Ovary (tissue), 9 donors: ENCODE measurements around the gene GNAI2. TPM values are rescaled to one million over a fixed set of nuclear protein-coding genes. Genes with fewer than 3 reads are reported as not detected.

Experiments used
- DNase-seq, 5 donors: peaks; one replicate each; pipeline ENCODE4 v3.0.0-alpha.2; 2019 to 2020
- H3K27ac ChIP-seq, 2 donors: fragments of 200-600 bp; one replicate each; pipeline versions ENCODE4 v1.5.1 to v1.8.0; 2019 to 2022
- H3K27me3 ChIP-seq: fragments of 200-600 bp; one replicate; pipeline ENCODE4 v1.8.0; 2022
- H3K36me3 ChIP-seq: fragments of 200-600 bp; sonication (generic); one replicate; pipeline ENCODE4 v1.5.1; 2019
- H3K4me1 ChIP-seq: one replicate; pipeline ENCODE4 v1.8.1; 2013; ENCODE audit warnings: mild to moderate bottlenecking, moderate library complexity; ENCODE audit not compliant: insufficient read depth
- H3K4me3 ChIP-seq: fragments of 200-600 bp; sonication (generic); one replicate; pipeline ENCODE4 v1.5.1; 2017
- H3K9me3 ChIP-seq, 2 donors: fragments of 200-600 bp in 1 of 2; sonication (generic) in 1 of 2; one replicate each; pipeline versions ENCODE4 v1.5.1 to v1.8.1; 2013 to 2019; ENCODE audit warnings: mild to moderate bottlenecking in 1 of 2, moderate library complexity in 1 of 2
- CTCF ChIP-seq, 3 donors: fragments of 450-650 bp in 2 of 3; fragments of 200-600 bp in 1 of 3; IDR thresholded peaks; one replicate each; pipeline versions ENCODE4 v1.5.1 to v1.8.0; 2016 to 2022; ENCODE audit warnings: antibody characterized with exemption in 3 of 3, mild to moderate bottlenecking in 1 of 3
- EP300 ChIP-seq: sonication (generic); formaldehyde crosslinking; IDR thresholded peaks from one replicate; pipeline ENCODE4 v1.6.1; 2017; ENCODE audit warnings: antibody characterized with exemption
- POLR2A ChIP-seq: fragments of 450-650 bp; IDR thresholded peaks from one replicate; pipeline ENCODE4 v1.6.1; 2017; ENCODE audit warnings: antibody characterized with exemption, mild to moderate bottlenecking, moderate library complexity
- WGBS, 3 donors: extraction: QIAGEN DNeasy Blood & Tissue Kit in 1 of 3; methylation state at CpG; one replicate each; pipeline versions ENCODE4 v1.1.5 to v1.1.7; 2013 to 2017; 5-methylcytosine and 5-hydroxymethylcytosine counted together
- intact Hi-C, 4 donors: fragments of 100-400 bp; cut with DNase I; formaldehyde crosslinking; loops; one replicate each; pipeline versions ENCODE4 v1.11.0 to v1.15.1; 2022 to 2023
- polyA plus RNA-seq, 2 donors: library from polyadenylated mRNA; stranded (reverse); fragments of 200-250 nt in 1 of 2; fragments of 350-450 nt in 1 of 2; fragmentation: Illumina TruSeq in 1 of 2; extraction: RNeasy Lipid Tissue Mini Kit (QIAGEN cat#74804) in 1 of 2; gene quantifications; one replicate each; pipeline ENCODE4 v1.2.3, GENCODE V29; 2013 to 2014
- total RNA-seq, 7 donors: library from RNA; depleted of rRNA in 2 of 7; stranded (reverse); fragments of >200 nt in 2 of 7; fragmentation: NEBNext Ultra II Directional in 3 of 7; extraction: Animal tissue kit (Norgen Biotek cat#: 25700) in 3 of 7; gene quantifications; one replicate each; pipeline versions ENCODE4 v1.1.0 to v1.2.4, GENCODE V29; 2016 to 2023
- donor health status: DM: no; HTN: no; CAD: no; lungs with moderate emphysema.
- donor health status: DM: no; HTN: no; CAD: no.
- donor health status: Bipolar disorder and iron deficiency.
- donor health status: DM: yes; HTN: yes; CAD: no.
- donor health status: DM: no; HTN: no; CAD: no.
- donor health status: DM: yes; HTN: yes; CAD: no.

GNAI2 gene
- total and polyA plus RNA-seq, 9 donors = 72.3 to 309 (median 212) TPM

GRCh38 chr3:50273689-50274065 is 37.7 kb downstream of the GNAI2 start:
- Histone ChIP-seq H3K27ac (no peak overlapping the region), H3K4me1 (peaks cover 16% of the 10 kb centered on the region), H3K4me3 (no peak overlapping the region), H3K9me3 (no peaks in the 10 kb centered on the region), H3K36me3 (no peaks in the 10 kb centered on the region), H3K27me3 (no peaks in the 10 kb centered on the region)
- 70 to 72% (median 71%) methylated on average over 29 to 31 of the region's 31 CpGs for WGBS, 3 donors
- TF ChIP-seq POLR2A (no peak), EP300 (no peak), CTCF (IDR thresholded peaks at IDR 0.05) (no peak)
- intact Hi-C loops = loop anchor here (1.0 to 10.0 kb wide), 6 partner anchors 15 to 159 kb away; partner anchors contain the start of gene GNAT1 (in 4 of the 4)
- DNase-seq = peak in 2 of 5 donors; percentile 36 to 39

- intact Hi-C loops = loop anchor here (2.0 to 10.0 kb wide), 5 partner anchors 16 to 160 kb away; partner anchors contain the start of gene GNAT1 (in 4 of the 4)
- Histone ChIP-seq H3K27me3 (no peaks in the 10 kb centered on the region), H3K4me1 (peaks cover 9% of the 10 kb centered on the region), H3K36me3 (no peaks in the 10 kb centered on the region), H3K27ac (no peak overlapping the region), H3K4me3 (no peak overlapping the region), H3K9me3 (no peaks in the 10 kb centered on the region)
- DNase-seq = peak in 4 of 5 donors; percentile 49 to 68 (median 60)
- peak in 2 of 3 donors; percentile 24 to 44 for TF ChIP-seq CTCF (IDR thresholded peaks at IDR 0.05)
- no peak for TF ChIP-seq EP300
- no peak for TF ChIP-seq POLR2A
- WGBS, 3 donors = 58 to 63% (median 60%) methylated on average over 26 of the region's 26 CpGs
Observed at GRCh38 chr3:50274371-50275104, 38.5 kb downstream of the GNAI2 start.

- DNase-seq = peak in 2 of 5 donors; percentile 36 to 43
- WGBS, 3 donors = 76 to 81% (median 79%) methylated on average over 60 to 65 of the region's 65 CpGs
- Histone ChIP-seq H3K27ac (no peak overlapping the region), H3K4me3 (no peak overlapping the region), H3K27me3 (no peaks in the 10 kb centered on the region), H3K36me3 (no peaks in the 10 kb centered on the region), H3K9me3 (no peaks in the 10 kb centered on the region), H3K4me1 (peaks cover 2% of the 10 kb centered on the region)
- intact Hi-C loops = loop anchor here in 3 of 4 donors (2.0 to 10.0 kb wide), 3 partner anchors 17 to 161 kb away; no protein-coding TSS in a partner anchor
- TF ChIP-seq CTCF (IDR thresholded peaks at IDR 0.05) = no peak
- no peak for TF ChIP-seq EP300
- TF ChIP-seq POLR2A = no peak
Observed at GRCh38 chr3:50275141-50275995, 39.4 kb downstream of the GNAI2 start.

GRCh38 chr3:50275996-50276761 is 40.2 kb downstream of the GNAI2 start:
- H3K27ac ChIP-seq = no peak overlapping the region
- intact Hi-C loops = loop anchor here in 3 of 4 donors (2.0 to 10.0 kb wide), 3 partner anchors 17 to 161 kb away; no protein-coding TSS in a partner anchor
- no peak overlapping the region for H3K4me3 ChIP-seq
- WGBS, 3 donors = 73 to 80% (median 79%) methylated on average over 79 of the region's 79 CpGs
- TF ChIP-seq CTCF (IDR thresholded peaks at IDR 0.05) (no peak), EP300 (no peak), POLR2A (no peak)
- peaks cover 2% of the 10 kb centered on the region for H3K4me1 ChIP-seq
- no peaks in the 10 kb centered on the region for H3K36me3 ChIP-seq
- no peaks in the 10 kb centered on the region for H3K9me3 ChIP-seq
- no peaks in the 10 kb centered on the region for H3K27me3 ChIP-seq
- peak in 2 of 5 donors; percentile 27 to 37 for DNase-seq
